ENCODE measurements around the gene ANKRD39. TPM values are rescaled to one million over a fixed set of nuclear protein-coding genes. Genes with fewer than 3 reads are reported as not detected.
A peak's percentile ranks its signal among the peaks of the same experiment; 100 is the strongest.

The ANKRD39 gene
- total RNA-seq, 1 experiment from 2014 or later, result 20.7 TPM

GRCh38 chr2:96887493-96888012 lies 29.7 kb upstream of the ANKRD39 start:
- no peak for DNase-seq (ENCODE audit: low read depth)

- no peak for DNase-seq (ENCODE audit: low read depth)
Observed at GRCh38 chr2:96885432-96886347, 27.9 kb upstream of the ANKRD39 start.

- no peak for DNase-seq (ENCODE audit: low read depth)
Observed at GRCh38 chr2:96884299-96885094, 26.7 kb upstream of the ANKRD39 start.

- DNase-seq (ENCODE audit: low read depth), result no peak
Observed at GRCh38 chr2:96883306-96883705, 25.5 kb upstream of the ANKRD39 start.

GRCh38 chr2:96882906-96883305 lies 25.1 kb upstream of the ANKRD39 start:
- no peak for DNase-seq (ENCODE audit: low read depth)

- DNase-seq (ENCODE audit: low read depth), result no peak
Observed at GRCh38 chr2:96882230-96882629, 24.4 kb upstream of the ANKRD39 start.

- DNase-seq (ENCODE audit: low read depth), result peak; percentile 54
Observed at GRCh38 chr2:96881349-96882195, 23.8 kb upstream of the ANKRD39 start.

GRCh38 chr2:96880891-96881273 lies 23.1 kb upstream of the ANKRD39 start:
- DNase-seq (ENCODE audit: low read depth), result no peak

GRCh38 chr2:96879545-96880040 lies 21.8 kb upstream of the ANKRD39 start:
- no peak for DNase-seq (ENCODE audit: low read depth)

- DNase-seq (ENCODE audit: low read depth), result no peak
Observed at GRCh38 chr2:96878796-96879544, 21.2 kb upstream of the ANKRD39 start.

- peak; percentile 74 for DNase-seq (ENCODE audit: low read depth)
Observed at GRCh38 chr2:96878171-96878570, 20.4 kb upstream of the ANKRD39 start.

- peak; percentile 95 for DNase-seq (ENCODE audit: low read depth)
Observed at GRCh38 chr2:96877631-96878092, 19.8 kb upstream of the ANKRD39 start.

- DNase-seq (ENCODE audit: low read depth), result peak; percentile 51
Observed at GRCh38 chr2:96877042-96877451, 19.2 kb upstream of the ANKRD39 start.

- peak; percentile 90 for DNase-seq (ENCODE audit: low read depth)
Observed at GRCh38 chr2:96876269-96877041, 18.6 kb upstream of the ANKRD39 start.

GRCh38 chr2:96875498-96876268 lies 17.9 kb upstream of the ANKRD39 start:
- DNase-seq (ENCODE audit: low read depth), result peak; percentile 65

- DNase-seq (ENCODE audit: low read depth), result no peak
Observed at GRCh38 chr2:96874198-96874831, 16.5 kb upstream of the ANKRD39 start.

- DNase-seq (ENCODE audit: low read depth), result no peak
Observed at GRCh38 chr2:96873651-96874096, 15.9 kb upstream of the ANKRD39 start.
